Measurements from ENCODE around the gene TYW5. TPM values are rescaled to one million over a fixed set of nuclear protein-coding genes. Genes with fewer than 3 reads are reported as not detected.

The TYW5 gene
- total RNA-seq, 5 donors from 2014 or later (not counting 1 experiment from before 2014, with no cell fraction given), result 7.9 to 13.1 (median 9.4) TPM

Other genes starting within 250 kb of the TYW5 start
- 1 to 10 TPM in 4 of 5 donors, under 1 TPM in 1; 0.77 to 3.8 (median 2.6) TPM for gene FTCDNL1, start 104.3 kb downstream of the TYW5 start, total RNA-seq
- 10 to 100 TPM; 12.3 to 12.9 (median 12.6) TPM for gene C2orf69, start 44.2 kb downstream of the TYW5 start, total RNA-seq
- gene MAIP1, start 91 bp upstream of the TYW5 start, total RNA-seq, result 10 to 100 TPM; 13.9 to 29.6 (median 14.7) TPM

Data from T-cell (primary cell).